ENCODE data around the gene TCEA3.
"Not testable (repeated sequence)": the region's sequence is repeated elsewhere in the genome, so short reads cannot be mapped to it uniquely, and the experiment has no call there.

TCEA3 gene

DNA sequence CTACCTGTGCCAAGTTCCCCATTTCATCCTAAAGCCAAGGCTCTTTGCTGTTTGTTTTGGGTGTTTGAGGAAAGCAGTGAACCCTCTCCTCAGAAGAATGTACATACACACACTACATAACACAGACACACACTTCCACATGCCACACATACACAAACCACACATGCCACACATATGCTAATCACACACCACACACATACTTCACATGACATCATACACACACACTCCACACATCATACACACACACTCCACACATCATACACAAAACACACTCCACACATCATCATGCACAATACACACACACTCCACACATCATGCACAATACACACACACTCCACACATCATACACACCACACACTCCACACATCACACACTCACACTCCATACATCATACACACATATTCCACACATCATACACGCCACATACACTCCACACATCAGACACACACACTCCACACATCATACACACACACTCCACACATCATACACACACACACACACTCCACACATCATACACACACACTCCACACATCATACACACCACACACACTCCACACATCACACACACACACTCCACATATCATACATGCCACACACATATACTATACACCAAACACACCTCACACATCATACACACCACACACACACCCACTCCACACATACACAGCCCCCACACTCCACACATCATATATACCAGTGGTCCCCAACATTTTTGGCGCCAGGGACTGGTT is 32.3 kb downstream of the TCEA3 start:
- no peak for DNase-seq (ENCODE audit: low read depth)

DNA sequence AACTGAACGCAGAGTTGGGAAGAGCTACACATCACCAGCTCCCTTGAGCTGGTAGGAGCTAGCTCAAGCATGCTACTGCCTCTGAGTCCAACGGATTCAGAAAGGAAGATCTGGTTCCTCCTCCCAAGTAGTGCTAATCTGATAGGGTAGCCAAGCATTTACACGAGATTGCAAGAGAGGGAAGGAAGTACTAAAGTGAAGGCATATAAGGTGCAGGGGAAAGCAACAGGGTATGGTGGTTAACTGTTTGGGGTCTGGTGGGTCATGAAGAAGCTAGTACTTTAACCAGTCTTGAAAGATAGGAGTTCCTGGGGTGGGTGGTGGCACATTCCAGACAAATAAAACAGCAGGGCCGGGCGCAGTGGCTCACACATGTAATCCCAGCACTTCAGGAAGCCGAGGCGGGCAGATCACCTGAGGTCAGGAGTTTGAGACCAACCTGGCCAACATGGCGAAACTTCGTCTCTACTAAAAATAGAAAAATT is 34.7 kb downstream of the TCEA3 start:
- DNase-seq (ENCODE audit: low read depth), result no peak

DNA sequence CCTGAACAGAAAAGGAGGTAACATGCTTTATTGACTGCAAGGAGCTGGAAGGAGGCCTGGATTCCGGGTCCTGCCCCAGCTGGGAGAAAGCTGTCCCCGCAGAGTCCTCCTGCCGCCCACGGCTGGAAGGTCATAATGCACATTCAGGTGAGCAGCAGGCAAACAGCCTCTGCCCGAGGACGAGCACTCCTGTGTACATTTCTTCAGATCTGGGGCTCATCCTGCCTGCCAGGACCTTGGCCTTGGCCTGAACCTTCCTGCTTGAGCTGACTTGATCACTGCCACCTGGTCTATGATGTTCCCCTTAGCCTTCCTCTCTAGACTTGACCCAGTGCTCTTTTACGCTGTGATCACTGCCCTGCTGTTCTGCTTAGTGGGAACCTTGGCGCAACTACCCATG is 37.1 kb downstream of the TCEA3 start:
- no peak for DNase-seq (ENCODE audit: low read depth)

DNA sequence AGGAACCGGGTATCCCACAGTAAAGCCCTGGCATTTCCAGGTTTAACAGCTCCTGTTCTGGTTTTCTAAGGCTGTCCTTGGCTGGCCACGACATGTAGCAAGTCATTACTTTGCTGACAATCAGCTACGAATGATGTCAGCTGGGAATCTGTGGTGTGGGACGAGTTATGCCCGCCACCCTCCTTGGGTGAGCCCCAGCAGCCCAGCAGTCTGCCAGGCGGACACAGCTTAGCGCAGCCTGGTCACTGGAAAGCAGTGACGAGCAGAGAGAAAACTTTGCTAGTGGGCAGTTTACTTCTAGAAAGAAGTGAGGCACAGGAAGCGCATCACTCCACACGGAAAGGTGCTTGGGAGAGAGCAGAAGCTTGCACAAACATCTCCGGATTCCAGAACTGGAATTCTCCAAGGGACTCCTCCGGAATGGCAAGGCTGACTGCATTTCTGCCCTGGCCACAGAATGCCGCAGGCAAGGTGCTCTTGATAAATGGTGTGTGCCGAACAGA is 39.4 kb downstream of the TCEA3 start:
- DNase-seq (ENCODE audit: low read depth), result no peak

DNA sequence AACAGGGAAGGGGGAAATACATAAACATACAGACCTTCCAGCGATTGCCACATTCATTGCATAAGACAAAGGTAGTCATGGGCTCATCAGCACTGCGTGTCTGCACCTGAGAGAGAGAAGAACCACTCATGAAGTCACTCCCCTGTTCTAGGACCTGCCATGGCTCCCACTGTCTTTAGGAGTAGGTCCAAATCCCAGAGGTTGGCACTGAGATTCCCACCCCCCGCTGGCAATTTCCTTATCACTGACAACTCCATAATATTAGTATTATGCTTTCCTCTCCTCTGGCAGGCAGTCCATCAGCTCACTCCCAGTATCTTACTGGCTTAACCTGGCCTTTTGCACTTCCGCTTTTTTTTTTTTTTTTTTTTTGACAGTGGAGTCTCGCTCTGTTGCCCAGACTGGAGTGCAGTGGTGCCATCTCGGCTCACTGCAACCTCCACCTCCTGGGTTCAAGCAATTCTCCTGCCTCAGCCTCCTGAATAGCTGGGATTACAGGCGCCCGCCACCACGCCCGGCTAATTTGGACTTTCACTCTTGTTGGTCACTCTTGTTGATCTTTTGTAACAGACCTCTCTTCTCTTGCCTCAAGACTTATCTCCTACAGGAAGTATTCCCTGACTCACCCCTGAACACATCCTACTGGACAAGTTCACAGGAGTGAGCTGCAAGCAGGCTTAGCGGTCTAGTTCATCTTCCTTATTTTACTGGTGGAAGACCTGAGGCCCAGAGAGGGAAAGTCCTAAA is 40.1 kb downstream of the TCEA3 start:
- DNase-seq (ENCODE audit: low read depth), result no peak

DNA sequence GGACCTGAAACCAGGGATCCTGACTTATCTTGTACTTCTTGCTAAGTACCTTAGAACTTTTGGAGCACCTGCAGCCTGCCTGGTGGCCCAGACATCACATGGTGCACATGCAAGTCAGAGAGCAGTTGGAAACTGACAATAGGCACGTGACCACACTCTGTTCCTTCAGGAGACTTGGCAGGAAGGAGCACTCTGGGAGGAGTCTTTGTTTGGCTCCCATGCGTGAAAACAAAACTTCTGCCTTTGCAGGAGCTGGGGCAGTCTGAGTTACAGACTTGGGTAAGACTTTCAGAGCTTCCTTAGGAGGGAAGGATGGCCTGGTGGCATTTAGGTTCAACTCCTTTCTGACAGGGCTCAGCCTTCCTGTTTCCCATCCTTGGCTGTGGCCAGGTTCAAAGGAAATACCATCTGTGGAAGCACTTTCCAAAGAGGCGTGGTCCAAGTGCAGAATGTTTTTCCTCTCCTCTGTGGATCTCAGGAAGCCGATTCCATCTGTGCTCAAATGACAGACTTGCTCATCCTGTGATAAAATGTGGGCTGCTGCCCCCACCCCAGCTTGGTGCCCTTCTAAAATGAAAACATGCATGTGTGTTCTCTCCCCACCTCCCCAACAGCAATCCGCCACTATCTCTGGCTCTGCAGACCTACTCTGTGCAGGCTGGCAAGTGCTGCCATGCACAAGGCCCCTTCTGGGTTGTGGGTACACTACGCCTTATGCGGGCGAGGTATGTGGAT is 40.8 kb downstream of the TCEA3 start:
- DNase-seq (ENCODE audit: low read depth), result no peak

DNA sequence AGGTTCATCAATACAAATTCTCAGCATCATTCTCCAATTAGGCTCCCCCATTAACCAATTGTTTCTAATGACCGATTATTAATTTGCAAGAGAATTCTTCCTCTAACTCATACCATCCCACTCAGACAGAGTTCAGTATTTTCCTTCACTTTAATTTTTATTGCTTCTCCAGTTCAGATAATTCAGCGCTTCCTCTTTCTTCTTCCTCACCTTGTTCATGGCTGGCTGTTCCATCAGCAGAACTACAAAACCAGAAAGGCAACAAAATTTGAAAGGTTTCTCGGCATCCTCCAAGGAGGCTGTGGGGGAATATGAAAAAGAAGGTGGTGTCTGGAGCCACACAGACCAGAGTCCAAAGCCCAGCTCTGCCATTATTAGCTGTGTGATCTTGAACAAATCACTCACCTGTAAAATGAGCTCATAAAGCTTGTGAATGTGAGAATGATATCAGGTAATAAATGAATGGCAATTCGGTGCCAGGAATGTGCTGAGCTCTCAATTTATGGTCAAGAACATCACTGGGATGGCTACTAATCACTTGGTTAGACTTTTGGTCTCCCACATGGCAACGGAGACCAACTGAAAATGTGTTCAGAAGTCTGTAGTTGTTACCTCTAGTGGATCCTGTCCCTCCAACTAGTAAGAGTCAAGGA is 43.2 kb downstream of the TCEA3 start:
- no peak for DNase-seq (ENCODE audit: low read depth)

DNA sequence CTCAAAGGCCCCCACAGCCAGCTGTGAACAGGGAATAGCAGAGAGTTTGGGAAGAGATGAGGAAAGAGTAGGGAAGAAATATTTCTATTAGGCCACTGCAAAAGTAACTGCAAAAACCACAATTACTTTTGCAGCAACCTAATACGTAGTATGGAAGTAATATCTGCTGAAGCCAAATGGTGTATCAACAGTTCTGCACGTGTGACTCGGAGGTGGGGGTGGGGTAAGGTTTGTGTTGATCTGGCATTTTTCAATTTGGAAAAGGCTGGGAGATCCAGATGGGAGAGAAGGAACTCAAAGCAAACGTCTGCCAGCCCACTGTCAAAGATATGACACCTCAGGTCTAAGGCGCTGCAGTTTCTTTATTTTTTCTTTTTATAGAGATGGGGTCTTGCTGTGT is 43.8 kb downstream of the TCEA3 start:
- DNase-seq (ENCODE audit: low read depth), result no peak

DNA sequence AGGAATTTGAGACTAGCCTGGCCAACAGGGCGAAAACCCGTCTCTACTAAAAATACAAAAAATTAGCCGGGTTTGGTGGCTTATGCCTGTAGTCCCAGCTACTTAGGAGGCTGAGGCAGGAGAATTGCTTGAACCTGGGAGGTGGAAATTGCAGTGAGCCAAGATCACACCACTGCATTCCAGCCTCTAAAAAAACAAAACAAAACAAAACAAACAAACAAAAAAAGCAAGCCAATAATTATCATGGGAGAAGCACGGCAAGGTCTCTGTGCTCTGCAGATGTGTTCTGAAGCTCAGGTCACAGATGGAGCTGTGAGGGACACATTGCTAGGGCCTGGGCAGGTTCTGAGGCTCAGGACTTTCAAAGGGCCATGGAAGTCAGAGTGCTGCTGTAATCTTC is 44.3 kb downstream of the TCEA3 start:
- not testable (repeated sequence) for DNase-seq (ENCODE audit: low read depth)

DNA sequence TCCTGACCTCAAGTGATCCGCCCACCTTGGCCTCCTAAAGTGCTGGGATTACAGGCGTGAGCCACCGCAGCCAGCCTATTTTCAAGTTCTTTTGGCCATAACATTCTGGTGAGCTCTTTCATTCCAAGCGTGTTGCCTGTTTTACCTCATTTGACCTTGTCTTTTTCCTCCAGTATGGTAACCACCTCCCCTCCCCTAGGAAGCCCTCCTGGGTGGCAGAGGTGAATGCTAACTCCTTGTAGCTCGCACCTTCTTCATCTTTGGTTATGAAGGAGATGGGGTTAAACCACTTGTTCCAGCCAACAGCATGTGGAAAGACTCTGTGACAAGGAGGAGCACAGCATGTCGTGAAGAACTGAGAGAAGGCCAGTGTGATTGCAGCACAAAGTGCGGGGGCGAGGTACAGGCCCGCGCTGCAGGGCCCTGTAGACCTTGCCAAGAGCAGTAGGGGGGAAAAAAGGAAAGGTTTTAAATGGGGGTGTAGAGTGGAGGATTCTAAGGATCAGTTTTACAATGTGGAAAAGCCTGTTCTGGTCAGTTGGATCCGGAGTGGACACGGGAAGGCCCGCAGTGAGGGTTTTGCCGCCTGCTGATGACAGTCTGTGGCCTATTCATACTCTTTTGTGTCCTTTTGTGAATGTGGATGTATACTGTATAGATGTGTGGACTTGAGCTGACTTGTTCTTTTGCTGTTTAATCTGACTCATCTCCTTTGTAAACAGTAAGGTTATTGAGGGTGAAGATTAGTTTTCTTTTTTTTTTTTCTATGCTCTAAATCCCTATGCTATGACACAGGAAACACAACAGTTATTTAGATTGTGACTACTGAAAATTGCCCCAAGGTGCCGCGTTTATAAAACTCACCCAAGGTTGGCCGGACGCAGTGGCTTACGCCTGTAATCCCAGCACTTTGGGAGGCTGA is 47.4 kb downstream of the TCEA3 start:
- DNase-seq (ENCODE audit: low read depth), result no peak

DNA sequence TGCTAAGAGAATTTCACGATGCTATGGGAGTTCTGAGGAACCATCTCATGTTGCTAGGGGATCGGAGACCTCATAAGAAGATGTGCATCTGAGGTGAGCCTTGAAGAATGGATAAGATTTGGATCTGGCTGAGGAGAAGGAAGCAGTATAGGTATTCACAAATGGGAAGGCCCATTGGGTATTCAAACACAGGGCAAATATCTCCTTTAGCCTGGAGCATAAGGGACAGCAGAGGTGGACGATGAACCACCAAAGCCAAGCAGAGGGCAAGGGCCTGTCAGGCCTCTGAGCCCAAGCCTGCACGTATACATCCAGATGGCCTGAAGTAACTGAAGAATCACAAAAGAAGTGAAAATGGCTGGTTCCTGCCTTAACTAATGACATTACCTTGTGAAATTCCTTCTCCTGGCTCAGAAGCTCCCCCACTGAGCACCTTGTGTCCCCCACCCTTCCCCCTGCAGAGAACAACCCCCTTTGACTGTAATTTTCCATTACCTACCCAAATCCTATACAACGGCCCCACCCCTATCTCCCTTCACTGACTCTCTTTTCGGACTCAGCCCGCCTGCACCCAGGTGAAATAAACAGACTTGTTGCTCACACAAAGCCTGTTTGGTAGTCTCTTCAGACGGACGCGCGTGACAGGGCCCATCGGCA is 50.3 kb downstream of the TCEA3 start:
- not testable (repeated sequence) for DNase-seq (ENCODE audit: low read depth)

DNA sequence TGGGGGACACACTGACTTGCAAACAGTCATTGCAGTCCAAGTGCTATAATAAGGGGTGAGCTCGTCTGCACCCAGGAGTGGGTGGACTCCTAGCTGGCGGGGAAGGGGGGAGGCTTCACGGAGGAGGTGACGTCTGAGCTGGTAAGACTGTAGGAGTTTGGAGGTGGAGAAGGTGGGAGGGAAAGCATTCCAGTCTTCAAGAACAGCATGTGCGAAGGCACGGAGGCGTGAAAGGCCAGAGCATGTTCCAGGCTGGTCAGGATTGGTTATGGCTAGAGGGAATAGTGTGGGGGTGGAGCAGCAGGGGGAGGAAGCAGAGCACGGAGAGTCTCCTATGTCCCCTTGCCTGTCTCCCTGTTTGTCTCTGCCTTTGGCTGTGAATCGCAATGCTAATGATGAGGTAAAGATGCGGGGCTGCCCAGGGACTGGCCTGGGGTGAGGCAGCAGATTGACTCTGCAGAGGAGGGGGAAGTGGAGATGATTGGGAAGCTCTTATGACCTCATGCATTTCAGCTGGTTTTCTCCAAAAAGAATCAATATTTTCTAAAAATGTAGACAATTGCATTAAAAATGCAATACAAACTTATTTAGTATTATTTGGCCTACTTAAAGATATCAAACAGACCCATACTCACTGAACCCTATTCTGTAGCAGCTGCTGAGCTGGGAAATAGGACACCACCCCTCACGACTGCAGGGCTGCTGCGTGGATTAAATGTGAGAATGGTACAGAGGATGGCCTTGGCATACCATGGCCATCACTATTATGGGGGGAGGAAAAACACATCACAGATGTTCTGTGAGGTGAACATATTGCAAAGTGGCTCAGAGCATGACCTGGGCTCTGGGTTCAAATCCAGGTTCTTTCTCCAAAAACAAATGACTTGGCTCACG is 52.3 kb downstream of the TCEA3 start:
- DNase-seq (ENCODE audit: low read depth), result no peak

DNA sequence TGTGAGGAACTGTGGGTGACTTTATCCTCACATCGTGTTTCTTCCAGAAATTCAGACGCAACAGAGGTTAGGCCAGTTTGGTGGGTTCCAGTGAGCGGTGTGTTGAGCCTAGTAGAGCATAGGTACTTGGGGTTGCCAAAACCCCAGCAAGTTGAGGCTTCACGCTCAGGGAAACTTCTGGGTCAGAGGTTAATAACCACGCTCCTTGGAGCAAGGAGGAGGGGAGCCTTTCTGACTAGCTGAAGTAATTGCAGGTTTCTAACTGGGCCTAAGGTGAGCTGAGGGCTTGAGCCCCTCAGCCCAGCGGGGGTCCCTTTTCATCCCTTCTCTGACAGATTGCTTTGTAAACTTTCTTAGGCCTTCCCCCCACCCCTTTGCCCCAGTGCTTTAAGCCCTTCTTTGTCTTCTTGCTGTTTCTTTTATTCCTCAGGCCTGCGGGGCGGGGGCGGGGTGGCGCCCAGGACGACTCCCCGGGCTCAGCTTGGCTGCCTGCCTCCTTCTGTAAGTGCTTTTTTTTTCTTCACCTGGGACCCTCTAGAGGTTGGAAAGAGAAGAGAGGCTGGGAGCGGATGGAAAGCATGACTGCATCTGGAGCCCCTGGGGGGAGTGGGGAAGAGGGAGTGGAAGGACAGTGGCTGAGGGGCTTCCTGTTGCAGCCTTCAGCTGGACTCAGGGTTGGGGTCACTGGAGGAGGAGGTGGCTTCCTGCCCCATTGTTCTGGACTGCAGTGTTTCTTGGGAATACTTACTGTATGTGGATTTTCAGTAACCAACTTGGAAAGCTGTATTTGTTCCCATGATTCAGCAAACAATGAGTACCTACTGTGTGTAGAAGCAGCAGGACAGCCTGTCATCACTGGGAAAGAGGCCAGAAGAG is 53.6 kb downstream of the TCEA3 start:
- peak; percentile 37 for DNase-seq (ENCODE audit: low read depth)

DNA sequence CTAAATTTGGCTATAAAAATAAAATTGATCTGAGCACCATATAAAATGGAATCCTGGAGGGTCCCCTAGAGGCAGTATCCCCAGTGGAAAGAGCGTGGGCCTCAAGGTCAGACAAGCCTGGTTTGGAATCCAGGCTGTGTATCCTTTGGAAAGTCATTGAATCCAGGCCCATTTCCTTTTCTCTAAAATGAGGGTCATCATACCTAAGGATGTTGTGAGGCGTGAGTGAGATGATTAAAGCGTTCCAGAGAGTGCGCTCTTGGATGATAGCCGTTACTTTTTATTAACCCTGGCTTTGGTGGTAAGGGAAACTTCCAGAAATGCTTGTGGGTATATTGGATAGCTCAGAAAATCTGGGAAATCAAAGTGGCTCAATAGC is 54.2 kb downstream of the TCEA3 start:
- DNase-seq (ENCODE audit: low read depth), result no peak

DNA sequence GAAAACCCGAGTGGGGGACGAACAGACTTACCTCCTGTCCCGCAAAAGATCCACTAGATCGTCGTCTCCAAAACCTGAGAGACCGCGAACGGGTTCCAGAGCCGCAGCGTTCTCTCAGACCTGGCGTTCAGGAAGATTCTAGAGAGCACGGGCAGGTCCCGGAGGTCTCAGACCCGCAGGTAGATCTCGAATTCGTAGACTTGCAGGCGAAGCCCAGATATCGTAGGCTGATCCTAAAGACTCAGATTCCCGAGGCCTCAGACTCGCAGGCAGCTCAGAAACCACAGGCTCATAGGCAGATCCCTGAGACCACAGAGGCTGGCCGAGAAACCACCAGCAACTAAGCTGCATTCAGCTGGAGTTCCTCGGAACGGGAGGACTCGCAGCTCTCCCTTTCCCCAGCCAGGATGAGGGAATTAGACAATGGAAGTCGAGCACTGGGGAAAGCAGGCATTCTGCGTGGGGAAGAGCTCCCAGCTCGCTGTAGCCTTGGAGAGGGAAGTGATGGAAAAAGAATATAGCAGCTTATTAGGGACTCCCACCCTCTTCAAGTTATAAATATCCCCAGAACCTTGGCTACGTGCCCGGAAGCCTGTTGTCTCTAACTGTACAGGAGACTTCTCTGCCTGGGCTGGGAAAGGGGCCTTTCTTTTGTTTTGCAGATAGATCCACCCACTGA is 55.1 kb downstream of the TCEA3 start, which contains the start of gene ZNF436:
Gene ZNF436 (minus strand): TSS at position 502 of the 679 bp plus-strand sequence. CDS start 1,831 bp downstream, outside the sequence.
- peak; percentile 53 for DNase-seq (ENCODE audit: low read depth)

DNA sequence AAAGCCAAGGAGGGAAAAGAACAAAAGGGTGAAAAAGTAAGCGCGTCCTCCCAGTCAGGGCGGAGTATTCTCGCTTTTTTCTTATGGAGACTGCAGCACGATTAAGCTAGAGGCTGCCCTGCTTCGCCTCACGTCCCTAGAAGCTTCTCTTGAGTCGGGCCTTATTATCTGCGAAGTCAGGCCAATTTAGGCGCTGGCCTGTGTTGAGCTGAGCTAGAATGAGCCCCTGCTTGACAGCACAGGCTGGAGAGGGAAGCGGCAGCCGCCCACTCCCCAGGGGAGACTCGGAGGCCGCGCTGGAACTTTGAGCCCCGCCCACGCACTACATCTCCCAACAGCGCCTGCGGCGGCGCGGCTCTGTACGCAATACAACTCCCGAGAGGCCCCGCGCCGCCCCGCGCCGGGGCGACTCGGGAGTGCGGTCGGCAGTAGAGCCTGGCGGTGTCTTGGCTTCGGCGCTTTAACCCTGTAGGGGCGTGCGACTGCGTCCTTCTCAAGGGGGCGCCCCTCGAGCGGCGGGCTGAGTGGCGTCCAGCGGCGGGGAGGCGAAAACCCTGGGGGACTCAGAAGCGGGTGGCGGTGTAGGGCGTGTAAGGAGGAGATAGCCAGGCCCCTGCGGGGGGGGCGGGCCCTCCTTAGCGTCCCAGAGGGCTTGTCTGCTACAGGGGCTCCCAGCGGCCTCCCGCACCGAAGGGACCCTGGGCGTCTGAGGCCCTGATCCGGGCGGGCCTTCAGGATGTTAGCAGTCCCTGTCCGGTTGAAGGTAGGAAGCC is 55.8 kb downstream of the TCEA3 start:
- DNase-seq (ENCODE audit: low read depth), result peak; percentile 93

All from CMK (cell line).